ENCODE results near the gene TACC2.

The TACC2 gene

DNA sequence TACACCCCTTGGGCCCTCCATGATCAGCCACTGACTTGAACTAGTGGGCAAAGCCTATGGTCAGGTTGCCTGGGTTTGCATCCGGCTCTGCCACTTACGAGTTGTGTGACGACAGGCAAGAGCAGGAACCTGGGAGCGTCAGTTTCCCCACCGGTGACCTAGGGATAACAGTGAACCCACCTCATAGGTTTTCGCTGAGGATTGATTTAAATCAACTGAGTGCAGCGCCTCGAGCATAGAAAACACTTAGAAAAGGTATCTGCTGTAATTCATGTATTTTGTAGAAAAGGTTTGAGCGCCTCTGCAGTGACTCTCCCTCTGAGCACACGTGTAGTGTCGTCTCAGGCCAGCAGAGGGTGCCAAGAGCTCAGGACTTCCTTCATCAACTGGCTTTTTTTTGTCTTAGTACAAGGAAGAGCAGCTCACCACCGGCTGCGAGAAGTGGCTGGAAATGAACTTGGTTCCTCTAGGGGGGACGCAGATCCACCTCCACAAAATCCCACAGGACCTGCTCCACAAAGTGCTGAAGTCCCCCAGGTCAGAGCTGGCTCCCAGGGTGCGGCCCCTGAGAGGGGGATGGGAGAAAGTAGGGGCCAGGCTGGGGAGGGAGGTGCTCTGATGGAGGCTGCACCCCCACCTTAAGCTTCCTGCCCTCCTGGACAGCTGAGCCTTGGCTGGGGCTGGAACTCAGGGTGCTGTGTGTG is 309.8 kb downstream of the TACC2 start:
- DNase-seq (ENCODE audit: low read depth), result peak; percentile 89
- TF ChIP-seq, protein P1, sequence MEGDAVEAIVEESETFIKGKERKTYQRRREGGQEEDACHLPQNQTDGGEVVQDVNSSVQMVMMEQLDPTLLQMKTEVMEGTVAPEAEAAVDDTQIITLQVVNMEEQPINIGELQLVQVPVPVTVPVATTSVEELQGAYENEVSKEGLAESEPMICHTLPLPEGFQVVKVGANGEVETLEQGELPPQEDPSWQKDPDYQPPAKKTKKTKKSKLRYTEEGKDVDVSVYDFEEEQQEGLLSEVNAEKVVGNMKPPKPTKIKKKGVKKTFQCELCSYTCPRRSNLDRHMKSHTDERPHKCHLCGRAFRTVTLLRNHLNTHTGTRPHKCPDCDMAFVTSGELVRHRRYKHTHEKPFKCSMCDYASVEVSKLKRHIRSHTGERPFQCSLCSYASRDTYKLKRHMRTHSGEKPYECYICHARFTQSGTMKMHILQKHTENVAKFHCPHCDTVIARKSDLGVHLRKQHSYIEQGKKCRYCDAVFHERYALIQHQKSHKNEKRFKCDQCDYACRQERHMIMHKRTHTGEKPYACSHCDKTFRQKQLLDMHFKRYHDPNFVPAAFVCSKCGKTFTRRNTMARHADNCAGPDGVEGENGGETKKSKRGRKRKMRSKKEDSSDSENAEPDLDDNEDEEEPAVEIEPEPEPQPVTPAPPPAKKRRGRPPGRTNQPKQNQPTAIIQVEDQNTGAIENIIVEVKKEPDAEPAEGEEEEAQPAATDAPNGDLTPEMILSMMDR (conservative IDR thresholded peaks at IDR 0.05; ENCODE audit: low read depth, low read length), result peak; percentile 92
- H3K4me3 ChIP-seq (ENCODE audit: low read depth, low read length), result no peak overlapping the region

DNA sequence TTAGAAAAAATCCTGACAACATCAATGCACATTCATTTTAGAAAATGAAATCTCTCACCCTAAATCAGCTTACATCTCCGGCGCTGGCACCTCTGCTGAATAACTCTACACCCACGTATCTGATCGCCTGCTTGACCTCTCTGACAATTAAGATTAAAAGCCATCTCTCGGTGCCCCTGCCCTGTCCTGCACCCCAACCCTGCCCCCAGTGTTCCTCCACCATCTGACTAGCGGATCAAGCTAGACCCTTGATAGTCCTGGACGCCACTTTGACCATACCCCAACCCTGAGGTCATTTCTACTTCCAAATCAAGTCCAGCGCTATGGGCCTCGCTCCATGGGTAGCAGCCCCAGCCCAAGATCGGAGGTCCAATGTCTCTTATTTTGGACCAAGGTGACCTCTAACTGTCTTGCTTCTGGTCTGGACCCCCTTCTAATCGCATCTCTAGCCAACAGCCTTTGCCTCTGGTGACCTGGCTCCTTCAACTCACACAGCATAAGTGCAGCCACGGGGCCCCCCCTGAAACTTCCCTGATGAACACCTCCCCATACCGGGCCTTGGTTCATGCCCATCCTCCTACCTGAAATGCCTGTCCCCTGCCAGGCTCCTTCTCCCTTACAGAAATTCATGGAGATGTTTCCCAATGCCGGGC is 310.6 kb downstream of the TACC2 start:
- no peak for DNase-seq (ENCODE audit: low read depth)

GRCh38 chr10:122301055-122301810 is 312.3 kb downstream of the TACC2 start:
- peak; percentile 73 for DNase-seq (ENCODE audit: low read depth)
- H3K4me3 ChIP-seq (ENCODE audit: low read depth, low read length), result no peak overlapping the region
- TF ChIP-seq, protein P1 (conservative IDR thresholded peaks at IDR 0.05; ENCODE audit: low read depth, low read length), result no peak

More for the DNA sequence above, 310.6 kb downstream of the TACC2 start:
- TF ChIP-seq, protein P1 (conservative IDR thresholded peaks at IDR 0.05; ENCODE audit: low read depth, low read length), result no peak
- no peak overlapping the region for H3K4me3 ChIP-seq (ENCODE audit: low read depth, low read length)

- TF ChIP-seq, protein P1 (conservative IDR thresholded peaks at IDR 0.05; ENCODE audit: low read depth, low read length), result no peak
- H3K4me3 ChIP-seq (ENCODE audit: low read depth, low read length), result no peak overlapping the region
- no peak for DNase-seq (ENCODE audit: low read depth)
Measured at GRCh38 chr10:122301811-122302115, 312.8 kb downstream of the TACC2 start.

- no peak overlapping the region for H3K4me3 ChIP-seq (ENCODE audit: low read depth, low read length)
Measured at GRCh38 chr10:122302315-122302714, 313.4 kb downstream of the TACC2 start.

GRCh38 chr10:122303271-122304053 is 314.5 kb downstream of the TACC2 start:
- DNase-seq (ENCODE audit: low read depth), result no peak
- no peak overlapping the region for H3K4me3 ChIP-seq (ENCODE audit: low read depth, low read length)
- TF ChIP-seq, protein P1 (conservative IDR thresholded peaks at IDR 0.05; ENCODE audit: low read depth, low read length), result no peak

More at GRCh38 chr10:122302315-122302714, 313.4 kb downstream of the TACC2 start:
- TF ChIP-seq, protein P1 (conservative IDR thresholded peaks at IDR 0.05; ENCODE audit: low read depth, low read length), result no peak
- no peak for DNase-seq (ENCODE audit: low read depth)
